GM12878 (cell line): ENCODE data around the gene DPH6. TPM values are rescaled to one million over a fixed set of nuclear protein-coding genes. Genes with fewer than 3 reads are reported as not detected.

Experiments
- BHLHE40 ChIP-seq, 2 experiments: fragments of 450-650 bp in 1 of 2; IDR thresholded peaks; 2 replicates each; pipeline ENCODE4 v1.6.1; 2011 to 2017; ENCODE audit warnings: low read depth in 2 of 2, borderline replicate concordance in 1 of 2, improper control_type of control experiment in 1 of 2, low read length in 1 of 2, mild to moderate bottlenecking in 1 of 2
- BRCA1 ChIP-seq: IDR thresholded peaks from 2 replicates; pipeline ENCODE4 v1.6.1; 2011; ENCODE audit warnings: low read depth, low read length, improper control_type of control experiment
- ETV6 ChIP-seq, 2 experiments: fragments of 450-650 bp in 1 of 2; IDR thresholded peaks in 1 of 2; conservative IDR thresholded peaks in 1 of 2; 2 replicates each; pipeline ENCODE4 v1.6.1; 2014; ENCODE audit warnings: antibody characterized with exemption in 1 of 2, borderline replicate concordance in 1 of 2, low read depth in 1 of 2, mild to moderate bottlenecking in 1 of 2, moderate library complexity in 1 of 2
- HDAC2 ChIP-seq: fragments of 200-600 bp; sonication (generic); IDR thresholded peaks from 2 replicates; pipeline ENCODE4 v1.6.1; 2017
- IKZF1 ChIP-seq: fragments of 450-650 bp; conservative IDR thresholded peaks from 2 replicates; pipeline ENCODE4 v1.6.1; 2017; ENCODE audit warnings: antibody characterized with exemption, mild to moderate bottlenecking
- MEF2A ChIP-seq: IDR thresholded peaks from 2 replicates; pipeline ENCODE4 v1.6.1; 2011; ENCODE audit warnings: low read depth, mild to moderate bottlenecking, low read length, moderate library complexity; ENCODE audit not compliant: insufficient read depth
- MXI1 ChIP-seq: fragments of 150-350 bp; IDR thresholded peaks from 2 replicates; pipeline ENCODE4 v1.6.1; 2011; ENCODE audit warnings: low read depth, mild to moderate bottlenecking, inconsistent platforms, low read length, improper control_type of control experiment
- NR2C2 ChIP-seq: IDR thresholded peaks from 2 replicates; pipeline ENCODE4 v1.6.1; 2011; ENCODE audit warnings: borderline replicate concordance, low read depth; ENCODE audit not compliant: control insufficient read depth, insufficient read length
- POLR2AphosphoS5 ChIP-seq: IDR thresholded peaks from 2 replicates; pipeline ENCODE4 v1.6.1; 2011; ENCODE audit warnings: mild to moderate bottlenecking, low read length, inconsistent platforms
- SMC3 ChIP-seq: IDR thresholded peaks from 2 replicates; pipeline ENCODE4 v1.6.1; 2011; ENCODE audit warnings: low read length, improper control_type of control experiment, borderline replicate concordance
- TARDBP ChIP-seq: IDR thresholded peaks from 2 replicates; pipeline ENCODE4 v1.6.1; 2016; ENCODE audit warnings: borderline replicate concordance
- polyA plus RNA-seq, 11 experiments: library from polyadenylated mRNA; depleted of rRNA in 4 of 11; unstranded in 6 of 11; stranded (reverse) in 5 of 11; fragments of >200 nt; fragmentation: Nextera tagmentation in 4 of 11; fragmentation: Illumina TruSeq in 1 of 11; extraction: Ambion mirVana in 4 of 11; extraction: Trizol in 1 of 11; gene quantifications; 1 replicate in 1 of 11; 2 replicates in 10 of 11; pipeline versions ENCODE4 v1.2.1 to v1.2.3, GENCODE V29; 2011 to 2016; ENCODE audit warnings: inconsistent platforms in 2 of 11, missing spikeins in 2 of 11, low read depth in 1 of 11
- total RNA-seq, 4 experiments: library from RNA; depleted of rRNA in 3 of 4; stranded (reverse); fragments of >200 nt in 3 of 4; fragmentation: Illumina TruSeq in 1 of 4; extraction: Trizol in 1 of 4; gene quantifications; 2 replicates each; pipeline versions ENCODE4 v1.2.1 to v1.2.3, GENCODE V29; 2013 to 2021
- TF ChIP-seq, protein P1 (sequence below): fragments of 450-650 bp; IDR thresholded peaks from 2 replicates; pipeline ENCODE4 v1.6.1; 2016; ENCODE audit warnings: mild to moderate bottlenecking, moderate library complexity, borderline replicate concordance
- TF ChIP-seq, protein P2 (sequence below): IDR thresholded peaks from 2 replicates; pipeline ENCODE4 v1.6.1; 2011; ENCODE audit warnings: low read depth, mild to moderate bottlenecking, low read length, moderate library complexity, borderline replicate concordance; ENCODE audit errors: extremely low read depth
- TF ChIP-seq, protein P3 (sequence below), 3 experiments: IDR thresholded peaks in 2 of 3; conservative IDR thresholded peaks in 1 of 3; 2 replicates each; pipeline ENCODE4 v1.5.1; 2011; ENCODE audit warnings: low read depth in 3 of 3, low read length in 3 of 3, mild to moderate bottlenecking in 3 of 3, control low read depth in 2 of 3, moderate library complexity in 2 of 3, inconsistent platforms in 1 of 3, mixed read lengths in 1 of 3; ENCODE audit not compliant: control insufficient read depth in 2 of 3, insufficient read depth in 1 of 3; ENCODE audit errors: extremely low read depth in 1 of 3
- TF ChIP-seq, protein P4 (sequence below): fragments of 150-350 bp; IDR thresholded peaks from 2 replicates; pipeline ENCODE4 v1.6.1; 2014; ENCODE audit warnings: mild to moderate bottlenecking, low read depth, low read length

Gene DPH6
- total and polyA plus RNA-seq, 10 of the 15 experiments (the other 5 are each of a cell fraction or from before 2014, with no cell fraction given) = 9.0 to 68.5 (median 17.1) TPM

DNA sequence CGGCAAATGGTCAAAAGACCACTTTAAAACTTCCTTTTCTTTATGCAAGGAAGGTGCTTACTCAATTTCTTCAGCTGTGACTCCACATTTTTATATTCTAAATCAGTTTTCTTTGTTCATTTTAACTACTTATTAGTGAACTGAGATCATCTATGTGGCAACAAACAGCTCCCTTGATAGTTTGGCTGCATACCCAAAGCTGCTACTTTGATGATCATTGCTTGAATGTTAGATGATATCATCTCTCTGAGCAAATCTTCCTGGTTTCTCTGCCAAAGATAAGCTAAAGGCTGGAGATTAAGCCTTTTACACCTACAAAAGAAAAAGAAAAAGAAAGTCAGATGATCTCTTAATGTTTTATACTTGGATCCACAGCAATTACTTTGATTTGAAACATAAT, 95.5 kb downstream of the DPH6 start (continued):
- TF ChIP-seq, protein P1, sequence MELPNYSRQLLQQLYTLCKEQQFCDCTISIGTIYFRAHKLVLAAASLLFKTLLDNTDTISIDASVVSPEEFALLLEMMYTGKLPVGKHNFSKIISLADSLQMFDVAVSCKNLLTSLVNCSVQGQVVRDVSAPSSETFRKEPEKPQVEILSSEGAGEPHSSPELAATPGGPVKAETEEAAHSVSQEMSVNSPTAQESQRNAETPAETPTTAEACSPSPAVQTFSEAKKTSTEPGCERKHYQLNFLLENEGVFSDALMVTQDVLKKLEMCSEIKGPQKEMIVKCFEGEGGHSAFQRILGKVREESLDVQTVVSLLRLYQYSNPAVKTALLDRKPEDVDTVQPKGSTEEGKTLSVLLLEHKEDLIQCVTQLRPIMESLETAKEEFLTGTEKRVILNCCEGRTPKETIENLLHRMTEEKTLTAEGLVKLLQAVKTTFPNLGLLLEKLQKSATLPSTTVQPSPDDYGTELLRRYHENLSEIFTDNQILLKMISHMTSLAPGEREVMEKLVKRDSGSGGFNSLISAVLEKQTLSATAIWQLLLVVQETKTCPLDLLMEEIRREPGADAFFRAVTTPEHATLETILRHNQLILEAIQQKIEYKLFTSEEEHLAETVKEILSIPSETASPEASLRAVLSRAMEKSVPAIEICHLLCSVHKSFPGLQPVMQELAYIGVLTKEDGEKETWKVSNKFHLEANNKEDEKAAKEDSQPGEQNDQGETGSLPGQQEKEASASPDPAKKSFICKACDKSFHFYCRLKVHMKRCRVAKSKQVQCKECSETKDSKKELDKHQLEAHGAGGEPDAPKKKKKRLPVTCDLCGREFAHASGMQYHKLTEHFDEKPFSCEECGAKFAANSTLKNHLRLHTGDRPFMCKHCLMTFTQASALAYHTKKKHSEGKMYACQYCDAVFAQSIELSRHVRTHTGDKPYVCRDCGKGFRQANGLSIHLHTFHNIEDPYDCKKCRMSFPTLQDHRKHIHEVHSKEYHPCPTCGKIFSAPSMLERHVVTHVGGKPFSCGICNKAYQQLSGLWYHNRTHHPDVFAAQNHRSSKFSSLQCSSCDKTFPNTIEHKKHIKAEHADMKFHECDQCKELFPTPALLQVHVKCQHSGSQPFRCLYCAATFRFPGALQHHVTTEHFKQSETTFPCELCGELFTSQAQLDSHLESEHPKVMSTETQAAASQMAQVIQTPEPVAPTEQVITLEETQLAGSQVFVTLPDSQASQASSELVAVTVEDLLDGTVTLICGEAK = no peak
- TF ChIP-seq NR2C2 (no peak), ETV6 (conservative IDR thresholded peaks at IDR 0.05 in 1 of 2, IDR thresholded peaks at IDR 0.05 in 1 of 2; ENCODE audit: borderline replicate concordance in 1 of 2, low read depth in 1 of 2) (no peak), MEF2A (no peak), IKZF1 (no peak), SMC3 (no peak), POLR2AphosphoS5 (no peak), HDAC2 (no peak), TARDBP (no peak), BHLHE40 (IDR thresholded peaks at IDR 0.05; ENCODE audit: borderline replicate concordance in 1 of 2, low read depth in 2 of 2, low read length in 1 of 2) (no peak), MXI1 (no peak), BRCA1 (no peak)
- TF ChIP-seq, protein P2, sequence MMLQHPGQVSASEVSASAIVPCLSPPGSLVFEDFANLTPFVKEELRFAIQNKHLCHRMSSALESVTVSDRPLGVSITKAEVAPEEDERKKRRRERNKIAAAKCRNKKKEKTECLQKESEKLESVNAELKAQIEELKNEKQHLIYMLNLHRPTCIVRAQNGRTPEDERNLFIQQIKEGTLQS = no peak
- TF ChIP-seq, protein P3, sequence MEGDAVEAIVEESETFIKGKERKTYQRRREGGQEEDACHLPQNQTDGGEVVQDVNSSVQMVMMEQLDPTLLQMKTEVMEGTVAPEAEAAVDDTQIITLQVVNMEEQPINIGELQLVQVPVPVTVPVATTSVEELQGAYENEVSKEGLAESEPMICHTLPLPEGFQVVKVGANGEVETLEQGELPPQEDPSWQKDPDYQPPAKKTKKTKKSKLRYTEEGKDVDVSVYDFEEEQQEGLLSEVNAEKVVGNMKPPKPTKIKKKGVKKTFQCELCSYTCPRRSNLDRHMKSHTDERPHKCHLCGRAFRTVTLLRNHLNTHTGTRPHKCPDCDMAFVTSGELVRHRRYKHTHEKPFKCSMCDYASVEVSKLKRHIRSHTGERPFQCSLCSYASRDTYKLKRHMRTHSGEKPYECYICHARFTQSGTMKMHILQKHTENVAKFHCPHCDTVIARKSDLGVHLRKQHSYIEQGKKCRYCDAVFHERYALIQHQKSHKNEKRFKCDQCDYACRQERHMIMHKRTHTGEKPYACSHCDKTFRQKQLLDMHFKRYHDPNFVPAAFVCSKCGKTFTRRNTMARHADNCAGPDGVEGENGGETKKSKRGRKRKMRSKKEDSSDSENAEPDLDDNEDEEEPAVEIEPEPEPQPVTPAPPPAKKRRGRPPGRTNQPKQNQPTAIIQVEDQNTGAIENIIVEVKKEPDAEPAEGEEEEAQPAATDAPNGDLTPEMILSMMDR (IDR thresholded peaks at IDR 0.05 in 2 of 3, conservative IDR thresholded peaks at IDR 0.05 in 1 of 3; ENCODE audit: control insufficient read depth in 2 of 3, extremely low read depth in 1 of 3, insufficient read depth in 1 of 3, low read depth in 3 of 3, low read length in 3 of 3) = no peak
- TF ChIP-seq, protein P4, sequence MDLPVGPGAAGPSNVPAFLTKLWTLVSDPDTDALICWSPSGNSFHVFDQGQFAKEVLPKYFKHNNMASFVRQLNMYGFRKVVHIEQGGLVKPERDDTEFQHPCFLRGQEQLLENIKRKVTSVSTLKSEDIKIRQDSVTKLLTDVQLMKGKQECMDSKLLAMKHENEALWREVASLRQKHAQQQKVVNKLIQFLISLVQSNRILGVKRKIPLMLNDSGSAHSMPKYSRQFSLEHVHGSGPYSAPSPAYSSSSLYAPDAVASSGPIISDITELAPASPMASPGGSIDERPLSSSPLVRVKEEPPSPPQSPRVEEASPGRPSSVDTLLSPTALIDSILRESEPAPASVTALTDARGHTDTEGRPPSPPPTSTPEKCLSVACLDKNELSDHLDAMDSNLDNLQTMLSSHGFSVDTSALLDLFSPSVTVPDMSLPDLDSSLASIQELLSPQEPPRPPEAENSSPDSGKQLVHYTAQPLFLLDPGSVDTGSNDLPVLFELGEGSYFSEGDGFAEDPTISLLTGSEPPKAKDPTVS = no peak
